PC-3 (cell line): ENCODE measurements around the gene ARHGAP8. TPM values are rescaled to one million over a fixed set of nuclear protein-coding genes. Genes with fewer than 3 reads are reported as not detected.
"Not testable (repeated sequence)": the region's sequence is repeated elsewhere in the genome, so short reads cannot be mapped to it uniquely, and the experiment has no call there.

ENCODE experiments used
- ATAC-seq: fragments of 200-7000 bp; cut with Tn5 transposase; 2 replicates; pipeline ENCODE4 v1.9.1; 2020; ENCODE audit warnings: mild to moderate bottlenecking, moderate library complexity
- BruUV-seq: library from RNA; stranded (reverse); fragments of 400-500 nt; replicated peaks from 2 replicates; lab custom pipeline; 2021; lab: Mats Ljungman, UMichigan
- CTCF ChIA-PET: fragments of 300-600 bp; sonication (Branson Sonifier 250); formaldehyde crosslinking; loops from one replicate; lab custom pipeline; 2022; ENCODE audit warnings: antibody characterized with exemption; lab: Charles Lee
- POLR2A ChIA-PET: fragments of 300-600 bp; sonication (Branson Sonifier 250); formaldehyde crosslinking; loops from one replicate; lab custom pipeline; 2022; ENCODE audit warnings: antibody characterized with exemption; ENCODE audit not compliant: unreplicated experiment; lab: Charles Lee
- DNase-seq: peaks from one replicate; pipeline ENCODE4 v3.0.0-alpha.2; 2015
- H2AFZ ChIP-seq: fragments of 300-600 bp; sonication (generic); 2 replicates; pipeline ENCODE4 v1.6.0; 2016; ENCODE audit warnings: antibody characterized with exemption, low read length
- H3F3A ChIP-seq: fragments of 300-600 bp; sonication (generic); one replicate; pipeline ENCODE4 v1.6.0; 2017; ENCODE audit warnings: antibody characterized with exemption, low read length, control low read depth, mild to moderate bottlenecking; ENCODE audit not compliant: unreplicated experiment
- H3K27ac ChIP-seq: fragments of 300-600 bp; sonication (generic); 2 replicates; pipeline ENCODE4 v1.5.1; 2016; ENCODE audit warnings: mild to moderate bottlenecking, low read length
- H3K27me3 ChIP-seq: fragments of 300-600 bp; sonication (generic); 2 replicates; pipeline ENCODE4 v1.6.1; 2016; ENCODE audit warnings: low read length, mixed read lengths
- H3K36me3 ChIP-seq: fragments of 300-600 bp; sonication (generic); 2 replicates; pipeline ENCODE4 v1.6.1; 2016; ENCODE audit warnings: low read depth, mixed run types, low read length, mixed read lengths
- H3K4me1 ChIP-seq: fragments of 300-600 bp; sonication (generic); 2 replicates; pipeline ENCODE4 v1.5.1; 2016; ENCODE audit warnings: low read length; ENCODE audit not compliant: insufficient read depth
- H3K4me2 ChIP-seq: fragments of 300-600 bp; sonication (generic); 2 replicates; pipeline ENCODE4 v1.6.0; 2016; ENCODE audit warnings: low read length
- H3K4me3 ChIP-seq: fragments of 300-600 bp; sonication (generic); 2 replicates; pipeline ENCODE4 v1.5.1; 2016; ENCODE audit warnings: mild to moderate bottlenecking, low read length, mixed read lengths
- H3K79me2 ChIP-seq: fragments of 300-600 bp; sonication (generic); 2 replicates; pipeline ENCODE4 v1.6.1; 2017; ENCODE audit warnings: low read length, mixed read lengths
- H3K9ac ChIP-seq: fragments of 300-600 bp; sonication (generic); 2 replicates; pipeline ENCODE4 v1.6.0; 2016; ENCODE audit warnings: mild to moderate bottlenecking, low read length
- H3K9me2 ChIP-seq: fragments of 300-600 bp; sonication (generic); replicated peaks from 2 replicates; pipeline ENCODE4 v1.6.1; 2016; ENCODE audit warnings: mixed run types, low read length, mixed read lengths
- H3K9me3 ChIP-seq: fragments of 300-600 bp; sonication (generic); 2 replicates; pipeline ENCODE4 v1.6.1; 2016; ENCODE audit warnings: low read length, mixed read lengths
- H4K20me1 ChIP-seq: fragments of 300-600 bp; sonication (generic); 2 replicates; pipeline ENCODE4 v1.6.1; 2016; ENCODE audit warnings: low read length, mixed read lengths
- CTCF ChIP-seq: fragments of 300-600 bp; sonication (generic); conservative IDR thresholded peaks from 2 replicates; pipeline ENCODE4 v1.5.1; 2017; ENCODE audit warnings: antibody characterized with exemption, low read depth, mild to moderate bottlenecking, low read length
- EZH2 ChIP-seq: fragments of 300-600 bp; sonication (generic); IDR thresholded peaks from one replicate; pipeline ENCODE4 v1.6.1; 2017; ENCODE audit warnings: antibody characterized with exemption, mild to moderate bottlenecking, low read length; ENCODE audit not compliant: unreplicated experiment
- EZH2phosphoT487 ChIP-seq: fragments of 300-600 bp; sonication (generic); IDR thresholded peaks from 2 replicates; pipeline ENCODE4 v1.6.1; 2018; ENCODE audit warnings: mild to moderate bottlenecking, antibody characterized with exemption, low read length, borderline replicate concordance
- intact Hi-C: fragments of 100-400 bp; cut with micrococcal nuclease; formaldehyde crosslinking; loops from 2 replicates; pipeline ENCODE4 v1.9.0; 2023
- total RNA-seq: library from RNA; depleted of rRNA; stranded (reverse); fragments of >200 nt; gene quantifications from 2 replicates; pipeline ENCODE4 v1.2.3, GENCODE V29; 2014

Gene ARHGAP8
- total RNA-seq, 1 experiment from 2014 or later = 30.9 TPM

DNA sequence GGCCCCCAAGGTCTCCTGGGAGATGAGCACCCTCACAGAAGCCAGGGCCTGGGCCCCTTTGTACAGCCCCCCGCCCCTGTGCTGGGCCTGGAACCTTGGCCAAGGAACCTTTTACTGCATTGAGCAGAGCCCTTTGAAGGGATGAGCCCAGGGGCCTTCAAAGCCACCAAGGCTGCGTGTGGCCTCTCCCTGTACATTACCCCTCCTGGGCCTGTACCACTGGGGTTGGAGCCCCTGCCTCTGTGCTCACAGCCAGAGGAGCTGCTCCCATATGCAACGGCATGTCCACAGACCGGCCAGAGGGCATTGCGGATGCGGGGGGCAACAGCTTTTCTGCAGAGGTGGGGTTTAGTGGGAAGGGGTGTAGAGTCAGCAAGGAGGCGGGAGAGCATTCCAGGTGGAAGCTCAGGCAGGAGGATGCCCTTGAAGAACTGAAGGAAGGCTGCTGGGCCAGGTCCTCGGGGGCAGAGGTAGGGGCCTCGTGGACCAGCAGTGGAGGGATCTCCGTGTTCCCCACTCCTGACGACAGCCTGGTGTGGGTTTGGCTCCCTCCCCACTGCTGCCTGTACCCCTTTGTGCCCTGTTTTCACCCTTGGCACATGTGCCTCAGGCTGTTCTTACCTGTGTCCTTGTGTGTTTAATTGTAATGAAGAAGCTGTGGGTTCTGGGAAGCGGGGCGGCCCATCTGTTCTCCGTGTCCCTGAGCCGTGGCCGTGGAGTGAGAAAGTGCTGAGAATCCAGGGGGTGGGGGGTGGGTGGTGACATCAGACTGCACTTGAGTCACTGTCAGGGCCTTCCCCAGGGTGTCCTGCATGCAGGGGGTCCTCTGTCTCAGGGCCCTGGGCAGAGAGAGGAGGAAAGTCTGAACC lies 46.9 kb downstream of the ARHGAP8 start:
- H3K27ac ChIP-seq = no peak overlapping the region
- H3K36me3 ChIP-seq = no peaks in the 10 kb centered on the region
- no peaks in the 10 kb centered on the region for H3F3A ChIP-seq
- H3K9me2 ChIP-seq = no peaks in the 10 kb centered on the region
- no peaks in the 10 kb centered on the region for H3K79me2 ChIP-seq
- H3K4me3 ChIP-seq = no peak overlapping the region
- no TSS peak for BruUV-seq
- H4K20me1 ChIP-seq = no peaks in the 10 kb centered on the region
- H3K27me3 ChIP-seq = no peaks in the 10 kb centered on the region
- no peaks in the 10 kb centered on the region for H3K4me1 ChIP-seq
- POLR2A ChIA-PET = no interaction called here
- intact Hi-C loops = no loop called here
- no peak overlapping the region for H3K9ac ChIP-seq
- H3K4me2 ChIP-seq = no peak overlapping the region
- H3K9me3 ChIP-seq = no peaks in the 10 kb centered on the region
- CTCF ChIA-PET = no interaction called here
- DNase-seq = no peak
- ATAC-seq = no peak
- H2AFZ ChIP-seq = no peak overlapping the region
- TF ChIP-seq EZH2 (no peak), CTCF (no peak), EZH2phosphoT487 (no peak)

DNA sequence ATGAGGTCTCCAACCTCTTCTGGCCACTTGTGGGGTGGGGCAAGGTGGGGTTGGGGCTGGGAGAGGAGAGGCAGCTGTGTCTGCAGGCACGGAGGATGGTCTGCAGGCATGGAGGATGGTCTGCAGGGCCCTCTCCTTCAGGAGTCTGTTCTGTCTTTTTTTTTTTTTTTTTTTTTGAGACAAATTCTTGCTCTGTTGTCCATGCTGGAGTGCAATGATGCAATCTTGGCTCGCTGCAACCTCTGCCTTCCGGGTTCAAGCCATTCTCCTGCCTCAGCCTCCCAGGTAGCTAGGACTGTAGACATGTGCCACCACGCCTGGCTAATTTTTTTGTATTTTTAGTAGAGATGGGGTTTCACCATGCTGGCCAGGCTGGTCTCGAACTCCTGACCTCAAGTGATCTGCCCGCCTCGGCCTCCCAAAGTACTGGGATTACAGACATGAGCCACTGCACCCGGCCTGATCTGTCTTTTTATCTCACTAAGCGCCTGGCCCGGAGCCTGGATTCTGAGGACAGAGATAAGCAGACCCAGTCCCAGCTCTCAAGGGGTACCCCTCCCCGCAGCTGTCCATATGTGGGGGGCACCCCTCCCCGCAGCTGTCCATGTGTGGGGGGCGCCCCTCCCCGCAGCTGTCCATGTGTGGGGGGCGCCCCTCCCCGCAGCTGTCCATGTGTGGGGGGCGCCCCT lies 47.7 kb downstream of the ARHGAP8 start:
- H3K9me3 ChIP-seq, H3K79me2 ChIP-seq, H4K20me1 ChIP-seq, DNase-seq, ATAC-seq, H3K4me2 ChIP-seq, intact Hi-C loops, H2AFZ ChIP-seq, H3F3A ChIP-seq, BruUV-seq, H3K27ac ChIP-seq, H3K4me1 ChIP-seq, H3K36me3 ChIP-seq, POLR2A ChIA-PET, CTCF ChIA-PET, H3K9ac ChIP-seq, H3K4me3 ChIP-seq, H3K9me2 ChIP-seq, H3K27me3 ChIP-seq: not testable (repeated sequence)

DNA sequence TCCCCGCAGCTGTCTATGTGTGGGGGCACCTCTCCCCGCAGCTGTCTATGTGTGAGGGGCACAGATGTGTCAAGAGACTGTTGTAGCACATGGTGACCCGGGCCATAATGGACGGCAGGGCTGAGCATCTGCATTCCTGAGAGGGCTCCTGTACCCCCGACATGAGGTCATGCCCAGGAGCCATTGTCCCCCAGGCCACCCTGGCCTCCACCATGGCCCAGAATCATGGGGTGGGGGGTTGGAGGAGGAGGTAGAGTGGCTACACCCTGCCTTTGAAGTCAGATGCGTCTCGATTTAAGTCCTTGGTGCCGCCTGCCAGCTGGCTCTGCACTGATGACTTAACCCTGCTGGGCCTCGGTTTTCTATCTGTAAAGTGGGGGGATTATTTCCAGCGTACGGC lies 49.1 kb downstream of the ARHGAP8 start:
- Histone ChIP-seq H3K9me3 (no peaks in the 10 kb centered on the region), H3F3A (no peaks in the 10 kb centered on the region), H2AFZ (no peak overlapping the region), H4K20me1 (no peaks in the 10 kb centered on the region), H3K79me2 (no peaks in the 10 kb centered on the region), H3K4me3 (no peak overlapping the region), H3K36me3 (no peaks in the 10 kb centered on the region), H3K27ac (no peak overlapping the region), H3K4me1 (no peaks in the 10 kb centered on the region), H3K9me2 (no peaks in the 10 kb centered on the region), H3K9ac (no peak overlapping the region), H3K4me2 (no peak overlapping the region), H3K27me3 (no peaks in the 10 kb centered on the region)
- no peak for ATAC-seq
- intact Hi-C loops = no loop called here
- POLR2A ChIA-PET = no interaction called here
- TF ChIP-seq CTCF (no peak), EZH2phosphoT487 (no peak), EZH2 (no peak)
- CTCF ChIA-PET = no interaction called here
- no peak for DNase-seq
- no TSS peak for BruUV-seq
